GM12865 (cell line): Measurements from ENCODE around the gene RPL22.

Source experiments
- DNase-seq: peaks from one replicate; pipeline ENCODE4 v3.0.0; 2010; ENCODE audit warnings: low read depth
- H3K4me3 ChIP-seq: 2 replicates; pipeline ENCODE4 v1.5.1; 2011; ENCODE audit warnings: mild to moderate bottlenecking, low read depth, low read length, control low read depth
- TF ChIP-seq, protein P1 (sequence below): IDR thresholded peaks from 2 replicates; pipeline ENCODE4 v1.5.1; 2011; ENCODE audit warnings: low read length, control low read depth, low read depth, inconsistent platforms; ENCODE audit not compliant: insufficient read depth; ENCODE audit errors: missing control alignments

The RPL22 gene

DNA sequence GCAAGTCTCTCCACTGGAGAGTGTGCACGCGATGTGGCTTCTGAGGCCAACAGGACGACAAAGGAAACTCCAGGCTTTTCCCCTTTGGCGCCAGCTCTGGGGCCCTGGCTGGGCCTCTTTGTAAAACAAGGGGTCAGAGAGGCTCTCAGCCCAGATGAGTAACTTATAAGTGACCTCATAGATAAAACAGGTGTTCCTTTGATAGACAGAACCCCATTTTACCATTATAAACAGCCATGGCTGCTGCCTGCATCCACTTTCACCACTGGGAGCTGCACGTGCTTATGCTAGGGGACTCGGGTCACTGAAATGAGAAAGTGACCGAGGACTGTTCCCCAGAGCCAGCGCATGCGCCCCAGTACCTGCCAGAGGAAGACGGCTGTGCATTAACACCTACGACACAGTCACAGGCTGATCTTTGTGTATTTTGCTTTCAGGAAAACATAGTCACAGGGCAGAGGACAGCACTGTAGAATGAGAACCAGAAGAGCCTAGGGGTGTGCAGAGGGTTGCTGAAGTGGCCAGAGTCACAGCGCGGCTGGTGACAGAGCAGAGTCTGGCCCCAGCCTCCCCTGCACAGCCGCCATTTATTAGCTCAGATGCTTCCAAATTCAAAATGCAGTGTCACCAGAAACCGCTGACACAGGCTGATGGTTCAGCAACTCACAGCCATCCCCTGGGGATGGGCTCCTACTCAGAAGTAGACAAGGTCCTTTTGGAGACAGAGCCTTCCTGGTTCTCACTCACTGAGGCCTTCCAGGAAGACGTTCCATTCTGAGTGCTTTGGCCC lies 19.2 kb upstream of the RPL22 start:
- no peak overlapping the region for H3K4me3 ChIP-seq
- TF ChIP-seq, protein P1, sequence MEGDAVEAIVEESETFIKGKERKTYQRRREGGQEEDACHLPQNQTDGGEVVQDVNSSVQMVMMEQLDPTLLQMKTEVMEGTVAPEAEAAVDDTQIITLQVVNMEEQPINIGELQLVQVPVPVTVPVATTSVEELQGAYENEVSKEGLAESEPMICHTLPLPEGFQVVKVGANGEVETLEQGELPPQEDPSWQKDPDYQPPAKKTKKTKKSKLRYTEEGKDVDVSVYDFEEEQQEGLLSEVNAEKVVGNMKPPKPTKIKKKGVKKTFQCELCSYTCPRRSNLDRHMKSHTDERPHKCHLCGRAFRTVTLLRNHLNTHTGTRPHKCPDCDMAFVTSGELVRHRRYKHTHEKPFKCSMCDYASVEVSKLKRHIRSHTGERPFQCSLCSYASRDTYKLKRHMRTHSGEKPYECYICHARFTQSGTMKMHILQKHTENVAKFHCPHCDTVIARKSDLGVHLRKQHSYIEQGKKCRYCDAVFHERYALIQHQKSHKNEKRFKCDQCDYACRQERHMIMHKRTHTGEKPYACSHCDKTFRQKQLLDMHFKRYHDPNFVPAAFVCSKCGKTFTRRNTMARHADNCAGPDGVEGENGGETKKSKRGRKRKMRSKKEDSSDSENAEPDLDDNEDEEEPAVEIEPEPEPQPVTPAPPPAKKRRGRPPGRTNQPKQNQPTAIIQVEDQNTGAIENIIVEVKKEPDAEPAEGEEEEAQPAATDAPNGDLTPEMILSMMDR, result no peak
- no peak for DNase-seq

DNA sequence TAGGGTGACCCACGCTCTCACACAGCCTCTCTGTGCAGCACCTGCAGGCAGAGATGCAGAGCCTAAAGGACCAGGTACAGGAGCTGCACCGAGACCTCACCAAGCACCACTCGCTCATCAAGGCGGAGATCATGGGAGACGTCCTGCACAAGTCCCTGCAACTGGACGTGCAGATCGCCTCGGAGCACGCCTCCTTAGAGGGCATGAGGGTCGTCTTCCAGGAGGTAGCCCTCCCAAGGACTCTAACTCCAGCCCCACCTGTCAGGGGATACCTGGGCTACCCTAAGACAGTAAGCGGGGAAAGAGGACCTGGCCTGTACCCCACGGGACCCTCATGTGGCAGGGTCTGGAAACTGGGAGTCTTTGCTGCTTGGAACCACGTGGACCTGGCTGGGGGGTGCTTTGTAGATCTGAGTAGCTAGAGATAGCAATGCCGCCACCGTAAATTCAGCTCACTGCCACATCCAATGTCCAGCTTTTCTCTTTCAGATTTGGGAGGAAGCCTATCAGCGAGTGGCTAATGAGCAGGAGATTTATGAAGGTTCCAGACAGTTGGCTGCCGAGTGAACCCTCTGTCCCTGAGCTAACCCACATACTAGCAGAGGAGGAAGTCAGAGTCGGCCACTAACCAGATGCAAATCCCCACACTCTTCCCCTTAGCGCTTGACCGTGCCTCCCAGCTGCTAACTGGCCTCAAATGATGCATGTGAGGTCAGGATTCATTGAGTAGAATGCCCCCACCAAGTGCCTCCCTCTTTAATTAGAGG lies 13.0 kb upstream of the RPL22 start:
- H3K4me3 ChIP-seq, result no peak overlapping the region
- TF ChIP-seq, protein P1, result no peak
- peak; percentile 61 for DNase-seq

DNA sequence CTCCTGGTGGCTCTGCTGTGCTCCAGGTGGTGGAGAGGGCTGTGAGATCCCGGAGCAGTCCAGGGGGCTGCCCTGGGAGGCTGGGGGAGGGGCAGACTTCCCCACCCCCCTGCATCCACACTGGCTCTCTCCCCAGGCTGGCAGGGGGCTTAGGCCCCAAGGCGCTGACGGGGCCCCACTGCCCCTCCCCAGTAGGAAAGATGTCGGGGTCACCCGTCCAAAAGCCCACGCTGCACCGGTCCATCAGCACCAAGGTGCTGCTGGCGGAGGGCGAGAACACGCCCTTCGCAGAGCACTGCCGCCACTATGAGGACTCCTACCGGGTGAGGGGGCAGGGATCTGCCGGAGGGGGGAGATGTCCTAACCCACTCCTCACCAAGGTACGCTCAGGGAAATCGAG lies 12.3 kb upstream of the RPL22 start:
- no peak overlapping the region for H3K4me3 ChIP-seq
- TF ChIP-seq, protein P1, result no peak
- no peak for DNase-seq

DNA sequence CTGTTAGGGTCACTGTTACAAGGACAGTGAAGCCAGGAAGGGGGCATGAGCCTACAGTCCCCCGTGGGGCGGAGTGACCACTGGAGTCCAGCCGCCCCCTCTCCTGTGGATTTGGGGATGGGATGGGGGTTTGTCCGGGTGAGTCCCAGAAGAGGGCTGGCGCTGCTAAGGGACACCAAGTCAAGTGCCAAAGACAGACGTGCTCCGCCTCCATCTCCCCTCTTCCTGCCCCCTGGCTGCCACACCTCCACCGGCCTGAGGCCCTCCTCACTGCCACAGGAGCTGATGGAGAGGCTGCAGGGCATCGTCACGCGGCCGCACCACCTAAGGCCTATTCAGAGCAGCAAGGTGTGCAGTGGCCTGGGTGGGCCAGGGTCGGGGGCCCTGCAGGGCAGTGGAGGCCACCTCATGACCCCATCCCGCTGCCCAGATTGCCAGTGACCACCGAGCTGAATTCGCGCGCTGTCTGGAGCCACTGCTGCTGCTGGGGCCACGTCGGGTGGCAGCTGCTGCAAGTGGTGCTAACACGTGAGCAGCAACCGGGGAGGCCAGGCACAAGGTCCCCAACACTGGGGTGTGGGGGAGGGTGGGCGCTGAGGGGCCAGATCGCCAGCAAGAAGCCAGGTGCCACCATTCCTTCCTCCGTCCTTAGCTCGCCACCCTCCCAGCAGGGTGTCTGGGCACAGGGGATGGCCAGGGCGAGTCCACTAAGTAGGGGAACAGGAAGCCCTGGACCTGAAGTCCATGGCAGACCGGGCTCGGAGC lies 11.4 kb upstream of the RPL22 start:
- no peak overlapping the region for H3K4me3 ChIP-seq
- no peak for DNase-seq
- TF ChIP-seq, protein P1, result no peak

DNA sequence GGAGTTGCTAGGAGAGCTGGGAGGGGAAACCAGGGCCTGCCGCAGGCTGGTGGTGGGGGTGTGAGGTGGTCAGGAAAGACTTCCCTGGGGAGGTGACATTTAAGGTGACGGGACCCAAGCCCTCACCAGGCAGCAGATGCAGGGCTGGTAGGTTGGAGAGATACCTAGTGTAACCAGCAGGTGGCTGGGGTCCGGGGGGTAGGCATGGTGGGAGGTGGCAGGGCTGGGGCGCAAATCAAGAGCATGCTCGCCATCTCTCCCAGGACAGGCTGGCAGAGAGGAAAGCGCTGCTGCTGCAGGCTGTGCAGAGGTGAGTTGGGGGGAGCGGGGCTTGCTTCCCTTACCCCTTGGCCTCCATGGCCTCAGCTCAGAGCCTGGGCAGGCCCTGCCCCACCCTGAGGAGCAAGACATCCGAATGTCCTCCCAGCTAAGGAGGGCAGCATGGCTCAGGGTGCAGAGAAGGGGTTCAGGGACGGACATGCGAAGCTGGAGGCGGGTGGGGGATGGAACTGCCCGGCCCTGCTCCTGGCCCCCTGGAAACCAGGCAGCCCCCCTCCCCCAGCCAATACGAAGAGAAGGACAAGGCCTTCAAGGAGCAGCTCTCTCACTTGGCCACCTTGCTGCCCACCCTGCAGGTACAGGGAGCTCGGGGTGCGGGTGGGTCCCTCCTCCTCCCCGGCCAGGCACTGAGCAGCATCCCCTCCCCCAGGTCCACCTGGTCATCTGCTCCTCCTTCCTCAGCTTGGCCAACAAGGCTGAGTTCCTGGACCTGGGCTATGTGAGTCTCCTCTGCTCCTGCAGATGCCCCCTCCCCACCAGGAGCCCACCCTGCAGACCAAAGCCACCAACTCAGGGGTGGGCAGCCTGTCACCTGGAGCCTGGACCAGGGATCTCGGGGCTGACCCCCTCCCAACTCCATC lies 10.5 kb upstream of the RPL22 start:
- TF ChIP-seq, protein P1, result peak; percentile 48
- DNase-seq, result peak; percentile 53
- H3K4me3 ChIP-seq, result no peak overlapping the region
